Measurements from ENCODE around the gene PISD. TPM values are rescaled to one million over a fixed set of nuclear protein-coding genes. Genes with fewer than 3 reads are reported as not detected.
A peak's percentile ranks its signal among the peaks of the same experiment; 100 is the strongest.

PISD gene
- total and polyA plus RNA-seq, 9 of the 15 experiments (the other 6 are each of a cell fraction or from before 2014, with no cell fraction given), result 24.5 to 65.9 (median 36.6) TPM

GRCh38 chr22:31585161-31585859 is 76.7 kb downstream of the PISD start (continued):
- TF ChIP-seq, protein P1, sequence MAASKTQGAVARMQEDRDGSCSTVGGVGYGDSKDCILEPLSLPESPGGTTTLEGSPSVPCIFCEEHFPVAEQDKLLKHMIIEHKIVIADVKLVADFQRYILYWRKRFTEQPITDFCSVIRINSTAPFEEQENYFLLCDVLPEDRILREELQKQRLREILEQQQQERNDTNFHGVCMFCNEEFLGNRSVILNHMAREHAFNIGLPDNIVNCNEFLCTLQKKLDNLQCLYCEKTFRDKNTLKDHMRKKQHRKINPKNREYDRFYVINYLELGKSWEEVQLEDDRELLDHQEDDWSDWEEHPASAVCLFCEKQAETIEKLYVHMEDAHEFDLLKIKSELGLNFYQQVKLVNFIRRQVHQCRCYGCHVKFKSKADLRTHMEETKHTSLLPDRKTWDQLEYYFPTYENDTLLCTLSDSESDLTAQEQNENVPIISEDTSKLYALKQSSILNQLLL (CRISPR knock-in tag; IDR thresholded peaks at IDR 0.05; ENCODE audit: borderline replicate concordance), result no peak
- TF ChIP-seq COPS2 (conservative IDR thresholded peaks at IDR 0.05) (no peak), ZNF431 (CRISPR knock-in tag; IDR thresholded peaks at IDR 0.05) (no peak), MAFK (IDR thresholded peaks at IDR 0.05; ENCODE audit: low read length) (0 out of 2 replicates have a peak, but pooled peaks have one; percentile 10), MYC (IDR thresholded peaks at IDR 0.05; ENCODE audit: low read depth, low read length) (no peak), MYC (CRISPR knock-in tag; IDR thresholded peaks at IDR 0.05; ENCODE audit: borderline replicate concordance, low read depth) (no peak), GATAD2B (IDR thresholded peaks at IDR 0.05; ENCODE audit: borderline replicate concordance) (0 out of 2 replicates have a peak, but pooled peaks have one; percentile 55), PCBP1 (IDR thresholded peaks at IDR 0.05; ENCODE audit: low read depth, low read length, poor library complexity, severe bottlenecking) (no peak), TBP (optimal IDR thresholded peaks at IDR 0.05; ENCODE audit: low read depth, low read length) (no peak)
- TF ChIP-seq, protein P2, sequence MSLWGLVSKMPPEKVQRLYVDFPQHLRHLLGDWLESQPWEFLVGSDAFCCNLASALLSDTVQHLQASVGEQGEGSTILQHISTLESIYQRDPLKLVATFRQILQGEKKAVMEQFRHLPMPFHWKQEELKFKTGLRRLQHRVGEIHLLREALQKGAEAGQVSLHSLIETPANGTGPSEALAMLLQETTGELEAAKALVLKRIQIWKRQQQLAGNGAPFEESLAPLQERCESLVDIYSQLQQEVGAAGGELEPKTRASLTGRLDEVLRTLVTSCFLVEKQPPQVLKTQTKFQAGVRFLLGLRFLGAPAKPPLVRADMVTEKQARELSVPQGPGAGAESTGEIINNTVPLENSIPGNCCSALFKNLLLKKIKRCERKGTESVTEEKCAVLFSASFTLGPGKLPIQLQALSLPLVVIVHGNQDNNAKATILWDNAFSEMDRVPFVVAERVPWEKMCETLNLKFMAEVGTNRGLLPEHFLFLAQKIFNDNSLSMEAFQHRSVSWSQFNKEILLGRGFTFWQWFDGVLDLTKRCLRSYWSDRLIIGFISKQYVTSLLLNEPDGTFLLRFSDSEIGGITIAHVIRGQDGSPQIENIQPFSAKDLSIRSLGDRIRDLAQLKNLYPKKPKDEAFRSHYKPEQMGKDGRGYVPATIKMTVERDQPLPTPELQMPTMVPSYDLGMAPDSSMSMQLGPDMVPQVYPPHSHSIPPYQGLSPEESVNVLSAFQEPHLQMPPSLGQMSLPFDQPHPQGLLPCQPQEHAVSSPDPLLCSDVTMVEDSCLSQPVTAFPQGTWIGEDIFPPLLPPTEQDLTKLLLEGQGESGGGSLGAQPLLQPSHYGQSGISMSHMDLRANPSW (CRISPR knock-in tag; IDR thresholded peaks at IDR 0.05), result no peak
- TF ChIP-seq, protein P3, sequence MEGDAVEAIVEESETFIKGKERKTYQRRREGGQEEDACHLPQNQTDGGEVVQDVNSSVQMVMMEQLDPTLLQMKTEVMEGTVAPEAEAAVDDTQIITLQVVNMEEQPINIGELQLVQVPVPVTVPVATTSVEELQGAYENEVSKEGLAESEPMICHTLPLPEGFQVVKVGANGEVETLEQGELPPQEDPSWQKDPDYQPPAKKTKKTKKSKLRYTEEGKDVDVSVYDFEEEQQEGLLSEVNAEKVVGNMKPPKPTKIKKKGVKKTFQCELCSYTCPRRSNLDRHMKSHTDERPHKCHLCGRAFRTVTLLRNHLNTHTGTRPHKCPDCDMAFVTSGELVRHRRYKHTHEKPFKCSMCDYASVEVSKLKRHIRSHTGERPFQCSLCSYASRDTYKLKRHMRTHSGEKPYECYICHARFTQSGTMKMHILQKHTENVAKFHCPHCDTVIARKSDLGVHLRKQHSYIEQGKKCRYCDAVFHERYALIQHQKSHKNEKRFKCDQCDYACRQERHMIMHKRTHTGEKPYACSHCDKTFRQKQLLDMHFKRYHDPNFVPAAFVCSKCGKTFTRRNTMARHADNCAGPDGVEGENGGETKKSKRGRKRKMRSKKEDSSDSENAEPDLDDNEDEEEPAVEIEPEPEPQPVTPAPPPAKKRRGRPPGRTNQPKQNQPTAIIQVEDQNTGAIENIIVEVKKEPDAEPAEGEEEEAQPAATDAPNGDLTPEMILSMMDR (IDR thresholded peaks at IDR 0.05 in 2 of 3, conservative IDR thresholded peaks at IDR 0.05 in 1 of 3; ENCODE audit: insufficient read depth in 2 of 3, low read depth in 1 of 3, low read length in 3 of 3), result no peak
